Stimulated activated CD4-positive, alpha-beta T cell treated with anti-CD3 and anti-CD28 coated beads, Interleukin-15, amount 100 ng/mL, for 24 hours (primary cell): ENCODE results near the gene MMP12.
"Not testable (repeated sequence)": the region's sequence is repeated elsewhere in the genome, so short reads cannot be mapped to it uniquely, and the experiment has no call there.

ENCODE experiments used
- DNase-seq: peaks from one replicate; pipeline ENCODE4 v3.0.0-alpha.2; 2020

Gene MMP12

GRCh38 chr11:102874852-102875251 lies at the start of gene MMP12:
MMP12 (minus strand) TSS chr11:102874982; CDS start chr11:102874937, 45 bp downstream.
- no peak for DNase-seq

- no peak for DNase-seq
These were observed 46.9 kb upstream of the MMP12 start for GRCh38 chr11:102921587-102922220.

- DNase-seq, result no peak
These were observed 45.4 kb upstream of the MMP12 start for GRCh38 chr11:102920118-102920684.

- no peak for DNase-seq
These were observed 40.2 kb upstream of the MMP12 start for GRCh38 chr11:102915044-102915375.

- DNase-seq, result no peak
These were observed 39.7 kb upstream of the MMP12 start for GRCh38 chr11:102914238-102915043.

- no peak for DNase-seq
These were observed 37.7 kb upstream of the MMP12 start for GRCh38 chr11:102912482-102912830.

- no peak for DNase-seq
These were observed 37.1 kb upstream of the MMP12 start for GRCh38 chr11:102911758-102912481.

- DNase-seq, result not testable (repeated sequence)
These were observed 31.1 kb upstream of the MMP12 start for GRCh38 chr11:102905848-102906247.

GRCh38 chr11:102903895-102904294 lies 29.1 kb upstream of the MMP12 start:
- not testable (repeated sequence) for DNase-seq

GRCh38 chr11:102900346-102900745 lies 25.6 kb upstream of the MMP12 start:
- DNase-seq, result no peak

- no peak for DNase-seq
These were observed 17.0 kb upstream of the MMP12 start for GRCh38 chr11:102891736-102892135.

- no peak for DNase-seq
These were observed 12.2 kb upstream of the MMP12 start for GRCh38 chr11:102886999-102887398.

GRCh38 chr11:102883141-102883540 lies 8.4 kb upstream of the MMP12 start:
- no peak for DNase-seq

GRCh38 chr11:102882389-102883024 lies 7.7 kb upstream of the MMP12 start:
- no peak for DNase-seq

- no peak for DNase-seq
These were observed 5.0 kb upstream of the MMP12 start for GRCh38 chr11:102879801-102880200.

GRCh38 chr11:102878595-102878994 lies 3.8 kb upstream of the MMP12 start:
- DNase-seq, result no peak

GRCh38 chr11:102869354-102869964 lies 5.3 kb downstream of the MMP12 start:
- not testable (repeated sequence) for DNase-seq

GRCh38 chr11:102868339-102868738 lies 6.4 kb downstream of the MMP12 start:
- no peak for DNase-seq

GRCh38 chr11:102864724-102865123 lies 10.1 kb downstream of the MMP12 start:
- DNase-seq, result no peak

- no peak for DNase-seq
These were observed 20.8 kb downstream of the MMP12 start for GRCh38 chr11:102853956-102854355.

GRCh38 chr11:102853055-102853454 lies 21.7 kb downstream of the MMP12 start:
- no peak for DNase-seq

GRCh38 chr11:102850973-102851745 lies 23.6 kb downstream of the MMP12 start:
- no peak for DNase-seq
